ENCODE results near the gene GPR162.

The GPR162 gene

DNA sequence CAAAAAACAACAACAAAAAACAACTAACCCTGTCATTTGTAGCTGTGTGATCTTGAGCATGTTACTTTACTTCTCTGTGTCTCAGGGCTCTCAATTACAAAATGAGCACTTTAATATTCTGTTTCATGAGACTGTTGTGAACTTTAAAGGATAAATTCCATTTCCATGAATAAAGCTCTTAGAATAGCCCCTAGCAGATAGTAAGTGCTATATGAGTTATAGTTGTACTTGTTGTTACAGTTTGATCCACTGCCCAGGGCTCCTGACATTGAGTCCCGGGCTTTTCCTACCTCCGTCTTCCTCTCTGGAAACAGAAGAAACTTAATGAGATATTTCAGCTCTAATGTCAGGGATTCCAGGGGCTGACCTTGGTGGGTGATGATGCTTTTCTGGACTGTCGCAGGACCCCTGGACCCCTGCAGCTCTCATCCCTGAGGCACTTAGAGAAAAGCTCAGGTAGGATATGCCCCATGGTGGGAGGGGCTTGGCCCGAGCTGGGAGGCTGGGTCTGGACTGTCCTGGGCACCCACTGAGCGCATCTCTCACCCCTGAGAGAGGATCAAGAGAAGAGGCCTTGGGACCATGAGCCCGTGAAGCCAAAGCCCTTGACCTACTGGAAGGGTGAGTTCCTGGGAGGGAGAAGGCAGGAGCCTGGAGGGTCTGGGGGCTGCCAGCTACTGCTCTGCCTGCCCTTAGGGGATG, 11.7 kb downstream of the GPR162 start:
- DNase-seq (ENCODE audit: extremely low read depth in 1 of 2, low read depth in 1 of 2): no peak

DNA sequence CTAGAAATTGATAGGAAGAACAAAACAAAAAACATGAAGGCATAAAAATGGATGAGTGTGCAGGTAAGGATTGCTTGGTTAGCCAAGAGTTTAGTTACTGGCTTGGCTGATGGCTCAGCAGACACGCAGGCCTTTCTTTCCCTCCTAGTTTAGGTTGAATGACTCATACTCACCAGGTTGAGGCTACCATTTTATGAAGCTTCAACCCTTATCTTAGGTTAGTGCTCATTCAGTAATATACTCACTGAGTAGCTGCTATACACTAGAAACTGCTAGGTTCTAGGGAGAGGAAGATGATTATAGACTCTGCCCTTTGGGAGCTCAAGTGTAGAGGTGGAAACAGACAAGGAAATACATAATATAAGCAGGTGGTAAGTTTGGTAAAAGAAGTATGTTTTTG, 12.6 kb downstream of the GPR162 start:
- no peak for DNase-seq (ENCODE audit: extremely low read depth in 1 of 2, low read depth in 1 of 2)

DNA sequence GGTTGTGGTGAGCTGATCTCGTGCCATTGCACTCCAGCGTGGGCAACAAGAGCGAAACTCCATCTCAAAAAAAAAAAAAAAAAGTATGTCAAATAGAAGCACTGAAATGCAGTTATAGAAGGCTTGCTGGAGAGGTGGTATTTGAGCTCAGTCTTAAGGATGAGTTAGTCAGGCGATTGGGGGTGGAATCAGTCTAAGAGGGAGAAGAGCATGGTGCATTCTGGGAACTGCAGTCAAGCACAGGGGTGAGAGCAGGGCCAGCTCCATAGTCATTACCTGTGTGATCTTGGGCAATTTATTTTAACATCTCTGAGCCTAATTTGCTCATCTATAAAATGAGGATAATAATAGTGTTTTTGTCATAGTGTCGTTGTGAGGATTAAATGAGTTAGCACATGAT, 13.3 kb downstream of the GPR162 start:
- DNase-seq (ENCODE audit: extremely low read depth in 1 of 2, low read depth in 1 of 2): no peak

DNA sequence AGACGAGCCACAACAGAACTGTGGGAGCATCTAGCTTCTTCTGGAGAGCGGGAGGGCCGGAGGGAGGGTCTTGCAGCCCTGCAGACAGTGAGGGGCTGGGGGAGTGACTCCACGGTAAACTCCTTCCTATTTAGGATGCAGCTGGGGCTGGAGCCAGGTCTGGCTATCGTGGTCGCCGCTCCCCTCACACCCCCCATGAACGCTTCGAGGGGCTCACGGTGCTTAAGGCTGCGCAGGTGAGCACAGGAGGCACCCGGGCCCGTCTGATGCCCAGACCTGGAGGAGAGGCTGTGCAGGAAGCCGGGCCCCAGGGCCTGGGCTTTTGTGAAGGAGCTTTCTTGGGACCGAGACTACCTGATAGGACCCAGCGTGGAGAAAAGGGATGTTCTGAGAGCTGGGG, 15.2 kb downstream of the GPR162 start:
- no peak for DNase-seq (ENCODE audit: extremely low read depth in 1 of 2, low read depth in 1 of 2)

DNA sequence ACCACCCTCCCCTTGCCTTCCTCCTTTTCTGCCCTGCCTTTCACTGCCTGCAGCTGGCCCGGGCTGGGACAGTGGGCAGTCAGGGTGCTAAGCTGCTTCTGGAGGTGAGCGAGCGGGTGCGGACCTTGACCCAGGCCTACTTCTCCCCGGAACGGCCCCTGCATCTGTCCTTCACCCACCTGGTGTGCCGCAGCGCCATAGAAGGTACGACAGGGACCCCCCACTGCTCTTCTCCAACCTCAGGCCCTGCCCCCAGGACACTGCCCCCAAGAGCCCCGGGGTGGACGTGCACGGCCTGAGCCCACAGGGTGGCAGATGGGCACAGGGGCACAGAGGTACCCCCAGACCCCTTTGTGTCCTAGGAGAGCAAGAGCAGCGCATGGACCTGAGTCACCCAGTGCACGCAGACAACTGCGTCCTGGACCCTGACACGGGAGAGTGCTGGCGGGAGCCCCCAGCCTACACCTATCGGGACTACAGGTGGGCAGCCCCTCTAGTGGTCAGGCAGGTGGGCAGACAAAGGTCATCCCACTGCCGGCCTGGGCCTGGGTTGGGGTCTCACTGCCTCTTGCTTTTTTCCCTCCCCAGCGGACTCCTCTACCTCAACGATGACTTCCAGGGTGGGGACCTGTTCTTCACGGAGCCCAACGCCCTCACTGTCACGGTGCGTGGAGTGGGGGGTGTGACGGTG, 15.9 kb downstream of the GPR162 start:
- no peak for DNase-seq (ENCODE audit: extremely low read depth in 1 of 2, low read depth in 1 of 2)

DNA sequence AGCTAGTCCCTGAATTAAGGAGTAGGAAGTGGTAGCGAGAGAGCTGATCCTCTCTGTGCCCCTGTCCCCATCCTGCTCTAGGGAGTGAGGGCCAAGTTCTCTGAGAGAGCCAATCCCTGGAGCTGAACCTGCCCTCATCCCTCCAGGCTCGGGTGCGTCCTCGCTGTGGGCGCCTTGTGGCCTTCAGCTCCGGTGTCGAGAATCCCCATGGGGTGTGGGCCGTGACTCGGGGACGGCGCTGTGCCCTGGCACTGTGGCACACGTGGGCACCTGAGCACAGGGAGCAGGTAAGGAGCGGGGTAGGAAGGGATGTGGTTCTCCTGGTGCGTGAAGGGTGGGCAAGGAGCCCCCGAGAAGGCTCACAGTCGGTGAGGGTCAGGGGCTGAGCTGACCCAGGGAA, 17.2 kb downstream of the GPR162 start:
- no peak for DNase-seq (ENCODE audit: extremely low read depth in 1 of 2, low read depth in 1 of 2)

DNA sequence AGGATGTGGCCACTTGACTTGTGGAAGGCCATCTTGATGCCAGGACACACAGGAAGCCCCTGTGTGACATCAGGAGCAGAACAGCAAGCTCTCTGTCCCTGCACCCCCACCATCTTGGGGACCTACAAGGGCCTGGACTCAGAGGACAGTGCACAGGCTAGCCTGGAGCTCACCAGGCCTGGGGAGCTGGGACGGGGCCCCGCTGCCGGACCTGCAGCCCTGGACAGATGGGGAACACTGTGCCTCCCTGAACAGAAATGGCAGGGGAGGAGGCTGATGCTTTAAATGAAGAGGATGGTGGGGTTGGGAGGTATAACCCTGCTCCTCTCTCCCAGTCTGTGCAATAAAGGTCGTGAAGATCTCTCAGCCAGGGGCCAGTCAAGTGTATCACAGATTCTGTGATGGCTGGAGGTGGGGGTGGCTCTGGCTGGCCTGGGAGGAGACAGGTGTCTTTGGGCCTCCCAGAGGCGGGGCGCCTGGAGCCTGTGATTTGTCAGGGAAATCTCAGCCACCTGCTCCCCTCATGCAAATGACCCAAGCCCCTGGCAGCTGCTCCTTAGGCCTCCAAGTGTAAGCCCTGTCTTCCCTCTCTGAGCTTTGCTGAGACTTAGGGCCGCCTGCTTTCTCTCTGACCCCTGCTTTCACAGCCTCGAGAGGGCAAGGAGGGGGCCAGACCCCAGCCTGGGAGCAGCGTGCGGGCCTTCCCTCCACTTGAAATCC, 18.0 kb downstream of the GPR162 start:
- DNase-seq (ENCODE audit: extremely low read depth in 1 of 2, low read depth in 1 of 2): no peak

DNA sequence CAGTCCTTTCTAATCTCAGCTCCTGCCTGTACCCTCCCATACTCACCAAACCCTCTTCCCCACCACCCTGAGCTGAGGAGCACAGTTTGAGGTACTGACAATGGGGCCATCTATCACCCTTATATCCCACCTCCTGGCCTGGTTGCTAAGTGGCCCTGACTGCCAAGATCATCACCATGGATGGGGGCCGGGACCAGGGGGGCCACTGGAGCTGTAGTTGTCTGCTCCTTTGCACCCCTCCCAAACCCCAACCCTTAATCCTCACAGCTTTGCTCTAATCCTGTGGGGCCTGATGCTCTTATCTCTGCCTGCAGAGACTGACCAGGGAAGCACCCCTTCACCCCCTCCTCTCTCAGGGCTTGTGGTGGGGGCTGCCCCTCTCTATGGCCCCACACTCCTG, 18.7 kb downstream of the GPR162 start:
- no peak for DNase-seq (ENCODE audit: extremely low read depth in 1 of 2, low read depth in 1 of 2)

DNA sequence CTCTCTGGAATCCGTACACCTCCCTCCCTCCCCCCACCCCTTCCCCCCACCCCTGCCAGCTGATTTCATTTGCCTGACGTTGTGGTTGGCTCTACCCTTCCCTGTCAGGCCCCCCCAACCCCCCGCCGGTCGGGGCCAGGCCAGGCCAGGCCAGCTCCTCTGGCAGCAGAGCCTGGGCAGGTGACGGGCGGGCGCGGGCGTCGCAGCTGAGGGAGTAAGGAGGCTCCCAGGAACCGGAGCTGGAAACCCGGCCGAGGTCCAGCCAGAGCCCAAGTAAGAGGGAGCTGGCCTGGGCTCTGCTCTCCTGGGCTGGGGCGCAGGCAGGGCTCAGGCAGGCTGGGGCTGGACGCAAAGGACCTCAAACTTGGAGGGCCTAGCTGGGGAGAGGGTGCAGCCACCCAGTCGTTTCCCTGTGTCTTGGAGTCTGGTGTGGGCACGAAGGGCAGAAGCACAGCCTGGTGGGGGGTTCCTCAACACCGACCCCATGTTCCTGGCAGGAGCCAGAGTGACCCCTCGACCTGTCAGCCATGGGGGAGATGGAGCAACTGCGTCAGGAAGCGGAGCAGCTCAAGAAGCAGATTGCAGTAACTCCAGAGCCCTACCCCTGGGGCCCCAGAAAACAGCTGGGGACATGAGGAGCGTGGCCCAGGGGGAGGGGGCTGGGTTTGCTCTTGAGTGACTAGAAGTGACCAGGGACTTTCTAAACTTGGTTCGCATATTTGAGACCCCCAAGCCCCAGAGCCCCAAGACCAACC, 19.3 kb downstream of the GPR162 start, which contains the start of gene GNB3:
TSS of gene GNB3 (plus strand) at position 165 of the 755 bp plus-strand sequence. CDS start at position 528, 363 bp downstream.
- DNase-seq (ENCODE audit: extremely low read depth in 1 of 2, low read depth in 1 of 2): no peak

DNA sequence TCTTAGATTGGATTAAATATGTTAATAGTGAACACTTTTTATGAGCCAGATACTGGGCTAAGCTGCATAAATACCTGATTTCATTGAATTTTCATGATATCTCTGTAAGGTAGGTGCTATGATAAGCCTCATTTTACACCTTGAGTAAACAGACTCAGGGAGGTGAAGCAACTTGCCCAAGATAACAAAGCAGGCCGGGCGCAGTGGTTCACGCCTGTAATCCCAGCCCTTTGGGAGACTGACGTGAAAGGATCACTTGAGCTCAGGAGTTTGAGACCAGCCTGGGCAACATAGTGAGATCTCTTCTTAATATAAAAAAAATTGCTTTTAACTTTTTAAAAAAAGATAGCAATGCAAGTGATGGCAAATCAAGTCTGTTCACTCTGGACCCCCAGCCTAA, 20.5 kb downstream of the GPR162 start:
- no peak for DNase-seq (ENCODE audit: extremely low read depth in 1 of 2, low read depth in 1 of 2)

DNA sequence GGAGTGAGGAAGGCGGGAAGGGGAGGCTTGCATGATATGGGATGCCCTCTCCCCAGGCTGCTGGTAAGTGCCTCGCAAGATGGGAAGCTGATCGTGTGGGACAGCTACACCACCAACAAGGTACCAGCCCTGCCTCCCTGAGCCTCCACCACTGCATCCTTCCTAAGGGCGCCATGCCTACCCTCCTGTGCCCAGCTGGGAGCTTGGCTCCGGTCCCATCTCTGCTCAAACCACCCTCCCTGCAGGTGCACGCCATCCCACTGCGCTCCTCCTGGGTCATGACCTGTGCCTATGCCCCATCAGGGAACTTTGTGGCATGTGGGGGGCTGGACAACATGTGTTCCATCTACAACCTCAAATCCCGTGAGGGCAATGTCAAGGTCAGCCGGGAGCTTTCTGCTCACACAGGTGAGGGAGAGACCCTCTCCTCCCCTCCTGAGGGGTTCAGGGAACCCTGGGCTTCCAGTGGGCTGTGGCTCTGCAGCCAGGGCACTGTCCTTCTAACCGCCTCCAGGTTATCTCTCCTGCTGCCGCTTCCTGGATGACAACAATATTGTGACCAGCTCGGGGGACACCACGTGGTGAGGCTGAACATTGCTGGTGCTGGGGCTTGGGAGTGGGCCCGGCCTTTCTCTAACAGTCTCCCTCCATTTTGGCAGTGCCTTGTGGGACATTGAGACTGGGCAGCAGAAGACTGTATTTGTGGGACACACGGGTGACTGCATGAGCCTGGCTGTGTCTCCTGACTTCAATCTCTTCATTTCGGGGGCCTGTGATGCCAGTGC, 21.7 kb downstream of the GPR162 start:
- no peak for DNase-seq (ENCODE audit: extremely low read depth in 1 of 2, low read depth in 1 of 2)

DNA sequence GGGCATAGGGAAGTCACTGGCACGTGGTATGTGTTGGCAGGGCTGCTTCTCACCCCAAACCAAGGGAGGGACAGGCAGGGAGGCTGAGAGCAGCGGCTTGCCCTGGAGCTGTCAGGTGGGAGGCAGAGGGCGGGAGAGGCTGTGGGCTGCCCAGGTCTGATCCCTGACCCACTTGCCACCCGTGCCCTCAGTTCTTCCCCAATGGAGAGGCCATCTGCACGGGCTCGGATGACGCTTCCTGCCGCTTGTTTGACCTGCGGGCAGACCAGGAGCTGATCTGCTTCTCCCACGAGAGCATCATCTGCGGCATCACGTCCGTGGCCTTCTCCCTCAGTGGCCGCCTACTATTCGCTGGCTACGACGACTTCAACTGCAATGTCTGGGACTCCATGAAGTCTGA, 23.8 kb downstream of the GPR162 start:
- no peak for DNase-seq (ENCODE audit: extremely low read depth in 1 of 2, low read depth in 1 of 2)

DNA sequence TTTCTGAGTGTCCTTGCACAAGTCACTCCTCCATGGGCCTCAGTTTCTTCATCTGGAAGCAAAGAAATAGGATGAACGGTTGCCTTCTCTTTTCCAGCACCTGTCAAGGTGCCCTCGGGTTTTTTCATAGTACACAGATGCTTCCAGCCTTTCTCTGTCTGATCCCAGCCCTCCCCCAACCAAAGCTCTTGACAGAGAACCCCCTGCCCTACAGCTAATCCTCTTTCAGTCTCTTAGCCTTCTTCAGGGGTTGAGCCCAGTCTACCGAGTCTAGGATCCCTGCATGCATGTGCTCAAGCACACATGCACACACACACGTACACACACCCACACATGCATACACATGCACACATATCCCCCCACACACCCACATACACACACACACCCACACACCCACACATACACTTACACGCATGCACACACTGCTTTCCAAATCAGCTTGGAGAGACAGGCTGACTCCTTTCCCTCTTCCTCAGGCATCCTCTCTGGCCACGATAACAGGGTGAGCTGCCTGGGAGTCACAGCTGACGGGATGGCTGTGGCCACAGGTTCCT, 24.8 kb downstream of the GPR162 start:
- no peak for DNase-seq (ENCODE audit: extremely low read depth in 1 of 2, low read depth in 1 of 2)

DNA sequence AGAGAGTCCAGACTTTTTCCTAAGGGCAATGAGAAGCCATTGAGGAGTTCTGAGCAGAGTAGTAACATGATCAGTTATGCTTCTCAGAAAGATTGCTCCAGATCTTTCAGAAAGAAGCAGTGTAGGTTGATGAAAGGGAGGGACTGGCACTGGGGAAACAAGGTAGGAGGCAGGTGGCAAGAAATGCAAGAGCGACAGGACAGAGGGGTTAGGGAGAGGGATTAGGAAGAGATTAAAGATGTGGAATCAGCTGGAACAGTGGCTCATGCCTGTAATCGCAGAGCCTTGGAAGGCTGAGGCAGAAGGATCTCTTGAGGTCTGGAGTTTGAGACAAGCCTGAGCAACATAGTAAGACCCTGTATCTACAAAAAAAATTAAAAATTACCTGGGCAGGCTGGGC, 26.1 kb downstream of the GPR162 start:
- DNase-seq (ENCODE audit: extremely low read depth in 1 of 2, low read depth in 1 of 2): no peak

DNA sequence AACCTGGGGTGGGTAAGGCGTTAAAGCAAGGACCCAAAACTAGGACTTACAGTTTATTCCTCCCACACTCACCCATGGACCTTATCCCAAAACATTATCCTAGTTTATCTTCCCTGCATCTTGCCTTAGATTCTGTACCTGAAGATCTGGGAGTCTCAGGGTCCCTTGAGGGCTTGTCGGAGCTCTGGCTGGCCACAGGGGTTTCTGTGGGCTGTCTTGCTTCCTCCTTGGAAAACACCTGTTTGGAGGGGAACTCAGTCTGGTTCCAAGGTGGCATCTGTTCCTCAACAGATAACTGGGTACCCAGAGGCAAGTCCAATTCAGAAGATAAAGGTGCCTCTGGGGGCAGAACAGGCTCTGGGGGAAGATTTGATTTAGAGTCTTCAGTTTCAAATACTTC, 27.8 kb downstream of the GPR162 start:
- no peak for DNase-seq (ENCODE audit: extremely low read depth in 1 of 2, low read depth in 1 of 2)

DNA sequence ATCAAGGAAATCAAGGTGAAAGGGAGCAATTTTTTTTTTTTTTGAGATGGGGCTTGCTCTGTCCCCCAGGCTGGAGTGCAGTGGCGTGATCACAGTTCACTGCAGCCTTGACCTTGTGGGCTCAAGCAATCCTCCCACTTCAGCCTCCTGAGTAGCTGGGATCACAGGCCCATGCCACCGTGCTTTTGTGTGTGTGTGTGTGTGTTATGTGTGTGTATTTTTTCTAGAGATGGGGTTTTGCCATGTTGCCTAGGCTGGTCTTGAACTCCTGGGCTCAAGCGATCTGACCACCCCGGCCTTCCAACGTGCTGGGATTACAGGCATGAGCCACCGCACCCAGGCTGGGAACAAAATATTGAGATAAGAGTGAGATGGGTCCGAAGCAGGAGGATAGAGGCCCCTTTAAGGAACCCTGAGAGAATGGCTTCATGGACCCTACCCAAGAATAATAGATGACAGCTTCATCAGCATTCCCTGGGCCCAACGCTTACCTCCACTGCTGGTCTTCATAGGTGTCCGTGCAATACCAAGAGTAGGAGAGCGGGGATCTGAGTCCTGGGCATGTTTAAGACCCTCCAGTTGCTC, 28.4 kb downstream of the GPR162 start:
- no peak for DNase-seq (ENCODE audit: extremely low read depth in 1 of 2, low read depth in 1 of 2)

DNA sequence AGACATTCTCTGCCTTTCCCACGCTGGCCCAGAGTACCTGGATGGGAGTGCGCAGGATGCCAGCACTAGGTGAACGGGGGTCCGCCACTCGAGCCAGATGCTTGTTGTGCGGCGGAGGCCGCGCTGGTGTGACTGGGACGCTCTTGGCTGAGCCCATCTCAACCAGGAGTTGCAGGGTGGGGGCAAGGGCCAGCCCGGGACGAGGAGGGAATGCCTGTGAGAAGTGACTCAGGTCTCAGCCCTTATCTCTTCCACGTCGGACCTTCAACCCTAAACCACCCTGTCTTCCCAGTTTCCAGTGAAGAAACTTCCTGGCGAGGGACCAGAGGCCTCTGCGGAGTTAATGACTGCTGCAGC, 29.2 kb downstream of the GPR162 start:
- no peak for DNase-seq (ENCODE audit: extremely low read depth in 1 of 2, low read depth in 1 of 2)

DNA sequence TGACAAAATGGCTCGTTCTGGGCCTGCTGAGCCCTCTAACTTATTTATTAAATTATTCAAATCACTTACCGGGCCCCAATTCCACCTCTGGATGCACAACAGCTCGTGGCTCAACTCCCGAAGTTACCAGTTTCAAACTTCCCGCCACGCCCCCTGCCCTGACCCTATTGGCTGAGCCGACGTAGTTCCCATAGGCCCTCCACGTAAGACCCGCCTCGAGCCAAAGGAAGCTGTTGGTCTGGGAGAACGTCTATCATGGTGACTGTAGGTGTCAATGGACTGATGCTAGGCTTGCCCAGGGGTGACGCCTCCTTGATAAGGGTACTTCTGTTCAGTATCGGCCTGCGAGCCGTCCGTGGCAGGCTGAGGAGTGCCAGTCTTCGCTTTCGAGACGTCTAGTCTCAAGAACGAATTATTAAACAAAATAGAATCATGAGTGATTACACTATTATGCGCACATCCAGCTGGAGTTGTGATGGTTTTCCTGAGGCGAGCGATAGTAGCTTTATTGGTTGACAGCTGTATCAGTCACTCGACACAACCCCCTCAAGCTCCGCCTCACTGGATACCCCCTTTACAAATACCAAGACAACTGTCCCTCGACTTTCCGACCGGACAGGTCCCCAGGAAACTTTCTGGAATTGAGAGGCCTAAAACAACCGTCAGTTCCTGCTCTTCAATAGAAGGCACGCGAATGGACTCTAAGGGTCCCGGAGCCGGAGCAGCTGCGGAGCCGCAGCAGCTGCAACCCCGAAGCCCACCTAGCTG, 29.7 kb downstream of the GPR162 start, which contains the start of gene CDCA3:
TSS of gene CDCA3 (minus strand) at position 134 of the 768 bp plus-strand sequence. CDS start 334 bp downstream, outside the sequence.
- peak; percentile 75 to 95 for DNase-seq (ENCODE audit: extremely low read depth in 1 of 2, low read depth in 1 of 2)

Data from stimulated activated CD8-positive, alpha-beta memory T cell treated with anti-CD3 and anti-CD28 coated beads, Interleukin-7, amount 100 ng/mL, for 48 hours (primary cell).